GM12873 (cell line): ENCODE results near the gene CRYZL1.

ENCODE experiments used
- TF ChIP-seq, protein P1 (sequence below): IDR thresholded peaks from 2 replicates; pipeline ENCODE4 v1.5.1; 2012; ENCODE audit warnings: low read depth, mild to moderate bottlenecking, moderate library complexity, low read length, control low read depth; ENCODE audit not compliant: insufficient read depth; ENCODE audit errors: missing control alignments

Gene CRYZL1

DNA sequence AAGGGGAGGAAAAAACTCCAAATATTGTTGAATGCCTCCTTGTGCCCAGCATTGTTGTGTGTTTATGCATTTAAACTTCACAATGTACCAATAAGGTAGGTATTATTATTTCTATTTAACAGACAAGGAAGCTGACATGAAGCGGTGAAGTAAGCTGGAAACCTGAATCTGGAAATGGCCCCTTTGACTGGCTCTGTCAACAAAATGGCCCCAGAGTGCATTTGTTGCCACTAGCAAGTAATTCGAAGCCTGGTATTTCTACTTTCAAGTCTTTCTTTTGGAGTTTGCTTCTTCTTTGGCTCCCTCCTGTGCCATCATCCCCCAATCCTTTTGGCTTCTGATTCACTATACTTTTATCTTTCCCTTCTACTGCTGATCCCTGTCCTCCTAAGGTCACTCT, 23.1 kb downstream of the CRYZL1 start:
- TF ChIP-seq, protein P1, sequence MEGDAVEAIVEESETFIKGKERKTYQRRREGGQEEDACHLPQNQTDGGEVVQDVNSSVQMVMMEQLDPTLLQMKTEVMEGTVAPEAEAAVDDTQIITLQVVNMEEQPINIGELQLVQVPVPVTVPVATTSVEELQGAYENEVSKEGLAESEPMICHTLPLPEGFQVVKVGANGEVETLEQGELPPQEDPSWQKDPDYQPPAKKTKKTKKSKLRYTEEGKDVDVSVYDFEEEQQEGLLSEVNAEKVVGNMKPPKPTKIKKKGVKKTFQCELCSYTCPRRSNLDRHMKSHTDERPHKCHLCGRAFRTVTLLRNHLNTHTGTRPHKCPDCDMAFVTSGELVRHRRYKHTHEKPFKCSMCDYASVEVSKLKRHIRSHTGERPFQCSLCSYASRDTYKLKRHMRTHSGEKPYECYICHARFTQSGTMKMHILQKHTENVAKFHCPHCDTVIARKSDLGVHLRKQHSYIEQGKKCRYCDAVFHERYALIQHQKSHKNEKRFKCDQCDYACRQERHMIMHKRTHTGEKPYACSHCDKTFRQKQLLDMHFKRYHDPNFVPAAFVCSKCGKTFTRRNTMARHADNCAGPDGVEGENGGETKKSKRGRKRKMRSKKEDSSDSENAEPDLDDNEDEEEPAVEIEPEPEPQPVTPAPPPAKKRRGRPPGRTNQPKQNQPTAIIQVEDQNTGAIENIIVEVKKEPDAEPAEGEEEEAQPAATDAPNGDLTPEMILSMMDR: no peak

DNA sequence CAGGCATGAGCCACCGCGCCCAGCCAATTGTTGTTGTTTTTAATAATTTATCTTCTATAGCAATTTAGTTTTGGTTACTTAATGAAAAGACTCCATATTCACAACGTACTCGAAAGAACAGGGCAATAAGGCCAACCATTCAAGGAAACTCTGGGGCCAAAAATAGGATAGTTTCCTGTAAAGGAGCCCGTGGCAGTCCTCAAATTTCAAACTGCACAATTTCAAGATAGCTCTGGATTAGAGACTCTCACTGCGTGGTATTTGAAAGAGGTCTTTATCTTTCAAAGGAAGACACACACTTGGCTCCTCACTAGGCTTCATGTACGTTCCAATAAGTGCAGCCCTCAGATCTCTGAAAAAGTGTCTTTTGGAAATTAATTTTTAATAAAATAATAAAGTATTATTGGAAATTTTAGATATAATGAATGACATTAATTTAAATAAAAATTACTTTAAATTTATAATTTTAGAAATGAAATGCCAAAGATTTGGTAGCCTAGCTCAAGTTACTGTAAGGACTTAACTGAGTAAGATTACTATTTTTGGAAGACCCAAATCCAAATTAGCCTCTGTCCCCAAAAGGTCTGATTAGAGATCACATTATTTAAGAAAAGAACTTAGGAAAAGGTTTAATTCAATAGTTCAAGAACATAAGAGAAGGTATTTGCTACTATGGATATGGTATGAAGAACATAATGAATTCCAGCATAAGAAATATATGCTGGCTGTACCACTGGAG, 30.4 kb downstream of the CRYZL1 start:
- TF ChIP-seq, protein P1: no peak

DNA sequence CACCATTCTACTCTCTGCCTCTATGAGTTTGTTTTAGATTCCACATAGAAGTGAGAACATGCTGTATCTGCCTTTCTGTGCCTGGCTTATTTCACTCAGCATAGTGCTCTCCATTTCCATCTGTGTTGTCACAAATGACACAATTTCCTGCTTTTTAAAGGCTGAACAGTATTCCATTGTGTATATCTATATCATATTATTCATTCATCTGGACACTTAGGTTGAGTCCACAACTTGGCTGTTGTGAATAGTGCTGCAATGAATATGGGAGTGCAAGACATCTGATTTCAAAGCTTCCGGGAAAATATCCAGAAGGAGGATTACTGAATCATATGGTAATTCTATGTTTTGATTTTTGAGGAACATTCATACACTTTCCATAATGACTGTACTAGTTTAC, 33.0 kb downstream of the CRYZL1 start:
- TF ChIP-seq, protein P1: no peak

DNA sequence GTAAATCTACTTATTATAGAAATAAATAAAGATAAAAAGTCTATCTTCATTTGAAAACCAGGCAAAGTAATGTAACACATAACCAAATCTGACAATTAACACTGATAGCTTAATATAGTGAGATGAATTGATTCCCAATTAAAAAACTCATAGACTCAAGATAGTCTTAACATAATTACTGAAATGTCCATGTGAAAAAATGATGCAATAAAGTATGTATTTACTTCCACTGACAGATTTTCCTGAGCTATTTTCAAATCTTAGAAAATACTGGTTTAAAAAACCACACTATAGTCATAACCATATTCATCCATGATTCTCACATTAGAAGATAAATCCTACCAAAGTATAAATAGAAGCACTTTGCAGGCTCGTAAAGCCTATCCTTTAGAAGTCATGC, 43.5 kb downstream of the CRYZL1 start:
- TF ChIP-seq, protein P1: no peak

DNA sequence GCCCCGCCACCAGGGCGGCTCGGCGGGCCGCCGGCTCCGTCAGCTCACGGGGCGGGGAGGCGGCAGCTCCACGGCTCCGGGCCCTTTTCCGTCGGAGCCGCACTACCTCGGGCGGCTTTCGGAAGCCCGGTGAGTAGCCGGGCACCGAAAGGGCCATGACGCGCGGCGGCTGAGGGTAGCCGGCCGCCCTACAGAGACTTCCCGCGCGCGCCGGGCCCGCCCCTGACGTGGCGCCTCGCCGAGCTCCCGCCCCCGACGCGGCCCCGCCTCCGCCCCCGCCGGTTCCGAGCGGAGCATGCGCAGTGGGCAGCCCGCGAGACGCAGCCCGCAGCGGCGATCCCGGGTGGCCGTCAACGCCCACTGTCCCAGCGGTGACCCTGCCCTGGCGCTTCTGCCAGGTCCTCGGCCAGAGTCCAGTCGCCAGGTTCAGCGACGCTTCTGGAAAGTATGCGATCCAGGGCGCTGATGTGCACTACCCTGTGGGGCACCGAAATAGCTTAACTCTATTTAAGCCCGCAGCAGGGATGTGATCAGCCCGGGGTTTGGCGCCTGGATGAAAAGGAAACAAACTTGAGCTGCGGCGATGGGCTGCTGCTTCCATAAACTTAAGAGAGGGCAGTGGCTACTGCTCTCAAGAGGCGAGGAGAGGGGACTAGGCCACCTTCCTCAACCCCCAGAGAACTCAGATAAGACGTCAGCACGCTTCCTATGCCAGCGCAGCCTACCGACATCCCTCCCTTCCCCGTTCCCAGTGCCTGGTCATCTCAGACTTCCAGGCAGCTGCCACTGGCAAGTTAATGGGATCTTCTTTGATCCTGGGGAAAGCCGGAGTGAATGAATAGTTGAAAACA, 52.8 kb downstream of the CRYZL1 start, which contains the start of gene DONSON:
DONSON (minus strand) TSS at position 200 of the 851 bp plus-strand sequence; CDS start at position 157, 43 bp downstream.
- TF ChIP-seq, protein P1: peak; percentile 24

DNA sequence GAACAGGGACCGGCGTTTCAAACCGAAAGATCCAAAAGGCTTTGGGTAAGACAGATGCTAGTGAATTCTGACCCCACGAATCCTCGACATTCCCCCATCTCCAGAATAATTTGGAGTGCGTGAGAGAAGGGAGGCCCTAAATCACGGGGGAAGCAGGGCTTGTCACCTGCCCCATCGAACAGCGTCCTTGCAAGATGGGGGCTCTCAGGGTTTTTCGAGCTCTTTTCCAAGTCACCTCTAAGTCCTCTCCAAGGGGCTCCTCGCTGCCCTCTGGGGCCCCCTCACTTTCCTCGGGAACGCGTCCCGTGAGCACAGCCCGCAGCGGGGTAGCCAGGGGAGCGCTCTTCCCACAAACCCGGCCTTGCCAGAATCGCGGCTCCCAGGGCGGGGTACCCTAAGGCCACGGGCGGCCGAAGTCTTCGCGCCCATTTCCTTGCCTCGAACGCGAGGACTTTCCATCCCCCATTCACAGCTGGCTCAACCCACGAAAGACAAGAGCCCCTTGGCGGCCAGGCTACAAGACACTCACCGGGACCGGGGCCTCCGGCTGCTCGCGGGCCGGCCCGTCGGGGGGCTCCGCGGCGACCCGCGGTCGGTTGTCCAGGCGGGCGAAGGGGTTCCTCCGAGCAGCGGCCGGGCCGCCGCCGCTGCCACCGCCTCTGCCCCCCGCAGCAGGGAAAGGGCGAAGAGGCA, 53.6 kb downstream of the CRYZL1 start:
- TF ChIP-seq, protein P1: no peak

DNA sequence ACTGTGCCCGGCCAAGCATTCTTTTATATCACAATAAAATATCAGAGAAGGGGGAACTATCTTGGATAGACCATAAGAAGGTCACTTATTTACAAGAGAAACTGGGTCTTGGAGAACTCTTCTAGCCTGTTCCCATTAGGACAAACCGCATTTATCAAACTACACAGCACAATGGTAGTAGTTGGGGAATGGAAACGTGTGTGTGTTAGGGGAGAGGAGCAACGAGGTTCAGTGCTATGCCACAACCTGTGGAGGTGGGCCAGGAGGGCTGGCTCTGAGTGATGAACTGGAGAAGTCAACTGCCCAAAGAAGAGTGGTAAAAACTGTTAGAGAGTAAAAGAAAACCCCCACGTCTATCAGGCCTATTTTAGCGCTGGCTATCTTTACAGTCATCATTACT, 54.6 kb downstream of the CRYZL1 start:
- TF ChIP-seq, protein P1: no peak
